ENCODE results near the gene C1orf210. TPM values are rescaled to one million over a fixed set of nuclear protein-coding genes. Genes with fewer than 3 reads are reported as not detected.

Gene C1orf210
- polyA plus RNA-seq, 2 of the 4 experiments (the other 2 are of a cell fraction): not detected

DNA sequence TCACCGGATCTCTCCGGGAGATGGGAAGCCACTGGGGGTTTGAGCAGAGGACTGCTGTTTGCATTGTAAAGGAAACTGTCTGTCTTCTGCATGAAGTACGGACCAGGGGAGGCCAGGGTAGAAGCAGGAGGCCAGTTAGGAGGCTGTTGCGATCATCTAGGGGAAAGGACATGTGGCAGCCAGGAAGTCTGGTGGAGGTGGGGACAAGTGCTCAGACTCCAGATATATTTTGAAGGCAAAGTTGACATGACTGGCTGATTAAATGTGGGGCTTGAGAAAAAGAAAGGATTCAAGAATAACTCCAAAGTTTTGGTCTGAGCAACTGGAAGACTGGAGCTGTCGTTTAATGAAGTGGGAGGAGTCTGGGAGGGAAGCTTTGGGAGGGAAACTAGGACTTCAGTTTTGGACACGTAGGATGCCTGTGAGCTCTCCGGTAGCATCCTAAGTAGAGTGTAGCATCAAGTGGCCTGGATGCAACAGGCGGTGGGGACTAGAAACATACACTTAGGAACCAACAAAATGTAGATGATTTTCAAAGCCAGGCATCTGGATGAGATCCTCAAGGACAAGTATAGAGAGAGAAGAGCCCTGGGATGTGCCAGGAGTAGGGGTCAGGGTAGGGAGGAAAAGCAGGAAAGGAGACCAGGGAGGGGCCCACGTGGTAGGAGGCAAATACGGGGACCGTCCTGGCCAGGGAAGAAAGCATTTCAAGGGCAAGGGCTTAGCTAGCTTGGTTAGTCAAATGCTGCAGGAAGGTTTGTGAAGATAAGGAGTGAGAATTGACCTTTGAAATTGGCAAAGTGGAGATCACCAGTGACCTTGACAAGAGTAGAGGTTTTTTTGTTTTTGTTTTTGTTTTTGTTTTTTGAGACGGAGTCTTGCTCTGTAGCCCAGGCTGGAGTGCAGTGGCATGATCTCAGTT lies 3.7 kb upstream of the C1orf210 start:
- no peaks in the 10 kb centered on the region for H3K9me3 ChIP-seq
- FAIRE-seq: no peak
- no peak overlapping the region for H3K4me2 ChIP-seq
- no peak for DNase-seq (ENCODE audit: low read depth in 1 of 2, low spot score in 1 of 2)
- H3K4me1 ChIP-seq: peaks cover 1% of the 10 kb centered on the region; the same call in 1 of the 3 replicates
- 67% methylated on average over 12 of the region's 12 CpGs for WGBS (ENCODE audit: missing lambda C conversion rate)
- POLR2A ChIA-PET: no interaction called here
- TF ChIP-seq NPAS2 (CRISPR knock-in tag; IDR thresholded peaks at IDR 0.05; ENCODE audit: borderline replicate concordance) (no peak), HOXA7 (CRISPR knock-in tag; IDR thresholded peaks at IDR 0.05) (no peak), FOXS1 (CRISPR knock-in tag; IDR thresholded peaks at IDR 0.05) (no peak), RARB (CRISPR knock-in tag; IDR thresholded peaks at IDR 0.05) (no peak), POLR2AphosphoS2 (conservative IDR thresholded peaks at IDR 0.05; ENCODE audit: low read length) (no peak), FOSL2 (IDR thresholded peaks at IDR 0.05) (no peak), FOSL2 (CRISPR knock-in tag; IDR thresholded peaks at IDR 0.05) (no peak), RCOR1 (IDR thresholded peaks at IDR 0.05; ENCODE audit: low read depth, low read length) (no peak), NR3C1 (IDR thresholded peaks at IDR 0.05) (no peak), NFE2L2 (conservative IDR thresholded peaks at IDR 0.05; ENCODE audit: low read length) (no peak), GATA3 (IDR thresholded peaks at IDR 0.05; ENCODE audit: borderline replicate concordance) (no peak), RNF2 (IDR thresholded peaks at IDR 0.05; ENCODE audit: borderline replicate concordance, low read depth) (no peak)
- TF ChIP-seq, protein P1, sequence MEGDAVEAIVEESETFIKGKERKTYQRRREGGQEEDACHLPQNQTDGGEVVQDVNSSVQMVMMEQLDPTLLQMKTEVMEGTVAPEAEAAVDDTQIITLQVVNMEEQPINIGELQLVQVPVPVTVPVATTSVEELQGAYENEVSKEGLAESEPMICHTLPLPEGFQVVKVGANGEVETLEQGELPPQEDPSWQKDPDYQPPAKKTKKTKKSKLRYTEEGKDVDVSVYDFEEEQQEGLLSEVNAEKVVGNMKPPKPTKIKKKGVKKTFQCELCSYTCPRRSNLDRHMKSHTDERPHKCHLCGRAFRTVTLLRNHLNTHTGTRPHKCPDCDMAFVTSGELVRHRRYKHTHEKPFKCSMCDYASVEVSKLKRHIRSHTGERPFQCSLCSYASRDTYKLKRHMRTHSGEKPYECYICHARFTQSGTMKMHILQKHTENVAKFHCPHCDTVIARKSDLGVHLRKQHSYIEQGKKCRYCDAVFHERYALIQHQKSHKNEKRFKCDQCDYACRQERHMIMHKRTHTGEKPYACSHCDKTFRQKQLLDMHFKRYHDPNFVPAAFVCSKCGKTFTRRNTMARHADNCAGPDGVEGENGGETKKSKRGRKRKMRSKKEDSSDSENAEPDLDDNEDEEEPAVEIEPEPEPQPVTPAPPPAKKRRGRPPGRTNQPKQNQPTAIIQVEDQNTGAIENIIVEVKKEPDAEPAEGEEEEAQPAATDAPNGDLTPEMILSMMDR (IDR thresholded peaks at IDR 0.05): no peak
- TF ChIP-seq, protein P2, sequence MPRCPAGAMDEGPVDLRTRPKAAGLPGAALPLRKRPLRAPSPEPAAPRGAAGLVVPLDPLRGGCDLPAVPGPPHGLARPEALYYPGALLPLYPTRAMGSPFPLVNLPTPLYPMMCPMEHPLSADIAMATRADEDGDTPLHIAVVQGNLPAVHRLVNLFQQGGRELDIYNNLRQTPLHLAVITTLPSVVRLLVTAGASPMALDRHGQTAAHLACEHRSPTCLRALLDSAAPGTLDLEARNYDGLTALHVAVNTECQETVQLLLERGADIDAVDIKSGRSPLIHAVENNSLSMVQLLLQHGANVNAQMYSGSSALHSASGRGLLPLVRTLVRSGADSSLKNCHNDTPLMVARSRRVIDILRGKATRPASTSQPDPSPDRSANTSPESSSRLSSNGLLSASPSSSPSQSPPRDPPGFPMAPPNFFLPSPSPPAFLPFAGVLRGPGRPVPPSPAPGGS (IDR thresholded peaks at IDR 0.05): no peak
- TF ChIP-seq, protein P3, sequence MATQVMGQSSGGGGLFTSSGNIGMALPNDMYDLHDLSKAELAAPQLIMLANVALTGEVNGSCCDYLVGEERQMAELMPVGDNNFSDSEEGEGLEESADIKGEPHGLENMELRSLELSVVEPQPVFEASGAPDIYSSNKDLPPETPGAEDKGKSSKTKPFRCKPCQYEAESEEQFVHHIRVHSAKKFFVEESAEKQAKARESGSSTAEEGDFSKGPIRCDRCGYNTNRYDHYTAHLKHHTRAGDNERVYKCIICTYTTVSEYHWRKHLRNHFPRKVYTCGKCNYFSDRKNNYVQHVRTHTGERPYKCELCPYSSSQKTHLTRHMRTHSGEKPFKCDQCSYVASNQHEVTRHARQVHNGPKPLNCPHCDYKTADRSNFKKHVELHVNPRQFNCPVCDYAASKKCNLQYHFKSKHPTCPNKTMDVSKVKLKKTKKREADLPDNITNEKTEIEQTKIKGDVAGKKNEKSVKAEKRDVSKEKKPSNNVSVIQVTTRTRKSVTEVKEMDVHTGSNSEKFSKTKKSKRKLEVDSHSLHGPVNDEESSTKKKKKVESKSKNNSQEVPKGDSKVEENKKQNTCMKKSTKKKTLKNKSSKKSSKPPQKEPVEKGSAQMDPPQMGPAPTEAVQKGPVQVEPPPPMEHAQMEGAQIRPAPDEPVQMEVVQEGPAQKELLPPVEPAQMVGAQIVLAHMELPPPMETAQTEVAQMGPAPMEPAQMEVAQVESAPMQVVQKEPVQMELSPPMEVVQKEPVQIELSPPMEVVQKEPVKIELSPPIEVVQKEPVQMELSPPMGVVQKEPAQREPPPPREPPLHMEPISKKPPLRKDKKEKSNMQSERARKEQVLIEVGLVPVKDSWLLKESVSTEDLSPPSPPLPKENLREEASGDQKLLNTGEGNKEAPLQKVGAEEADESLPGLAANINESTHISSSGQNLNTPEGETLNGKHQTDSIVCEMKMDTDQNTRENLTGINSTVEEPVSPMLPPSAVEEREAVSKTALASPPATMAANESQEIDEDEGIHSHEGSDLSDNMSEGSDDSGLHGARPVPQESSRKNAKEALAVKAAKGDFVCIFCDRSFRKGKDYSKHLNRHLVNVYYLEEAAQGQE (IDR thresholded peaks at IDR 0.05): no peak
- TF ChIP-seq, protein P4, sequence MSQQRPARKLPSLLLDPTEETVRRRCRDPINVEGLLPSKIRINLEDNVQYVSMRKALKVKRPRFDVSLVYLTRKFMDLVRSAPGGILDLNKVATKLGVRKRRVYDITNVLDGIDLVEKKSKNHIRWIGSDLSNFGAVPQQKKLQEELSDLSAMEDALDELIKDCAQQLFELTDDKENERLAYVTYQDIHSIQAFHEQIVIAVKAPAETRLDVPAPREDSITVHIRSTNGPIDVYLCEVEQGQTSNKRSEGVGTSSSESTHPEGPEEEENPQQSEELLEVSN (IDR thresholded peaks at IDR 0.05; ENCODE audit: borderline replicate concordance, low read depth): no peak
- TF ChIP-seq, protein P5, sequence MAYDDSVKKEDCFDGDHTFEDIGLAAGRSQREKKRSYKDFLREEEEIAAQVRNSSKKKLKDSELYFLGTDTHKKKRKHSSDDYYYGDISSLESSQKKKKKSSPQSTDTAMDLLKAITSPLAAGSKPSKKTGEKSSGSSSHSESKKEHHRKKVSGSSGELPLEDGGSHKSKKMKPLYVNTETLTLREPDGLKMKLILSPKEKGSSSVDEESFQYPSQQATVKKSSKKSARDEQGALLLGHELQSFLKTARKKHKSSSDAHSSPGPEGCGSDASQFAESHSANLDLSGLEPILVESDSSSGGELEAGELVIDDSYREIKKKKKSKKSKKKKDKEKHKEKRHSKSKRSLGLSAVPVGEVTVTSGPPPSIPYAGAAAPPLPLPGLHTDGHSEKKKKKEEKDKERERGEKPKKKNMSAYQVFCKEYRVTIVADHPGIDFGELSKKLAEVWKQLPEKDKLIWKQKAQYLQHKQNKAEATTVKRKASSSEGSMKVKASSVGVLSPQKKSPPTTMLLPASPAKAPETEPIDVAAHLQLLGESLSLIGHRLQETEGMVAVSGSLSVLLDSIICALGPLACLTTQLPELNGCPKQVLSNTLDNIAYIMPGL (CRISPR knock-in tag; IDR thresholded peaks at IDR 0.05; ENCODE audit: borderline replicate concordance): no peak
- CTCF ChIA-PET: no interaction called here
- no peak overlapping the region for H3K27ac ChIP-seq
- no peak for ATAC-seq
- no peak overlapping the region for H3K4me3 ChIP-seq
